Keratinocyte (primary cell): ENCODE results near the gene NALCN.

ENCODE experiments used
- CTCF ChIP-seq, 3 experiments: IDR thresholded peaks in 1 of 3; conservative IDR thresholded peaks in 1 of 3; optimal IDR thresholded peaks in 1 of 3; 2 replicates in 2 of 3; 3 replicates in 1 of 3; pipeline versions ENCODE3 to v1.5.1; 2011; ENCODE audit warnings: low read length in 3 of 3, mild to moderate bottlenecking in 3 of 3, moderate library complexity in 2 of 3, control low read depth in 1 of 3, inconsistent platforms in 1 of 3; ENCODE audit not compliant: insufficient read depth in 2 of 3; ENCODE audit errors: extremely low read depth in 1 of 3
- EZH2 ChIP-seq: IDR thresholded peaks from one replicate; pipeline ENCODE4 v1.6.1; 2012; ENCODE audit warnings: inconsistent platforms, mild to moderate bottlenecking, low read length, moderate library complexity

GRCh38 chr13:101025519-101025918 lies 390.8 kb downstream of the NALCN start:
- TF ChIP-seq CTCF (optimal IDR thresholded peaks at IDR 0.05 in 1 of 3, IDR thresholded peaks at IDR 0.05 in 1 of 3, conservative IDR thresholded peaks at IDR 0.05 in 1 of 3; ENCODE audit: extremely low read depth in 1 of 3, insufficient read depth in 2 of 3, low read length in 3 of 3) (no peak), EZH2 (no peak)
